Measurements from ENCODE around the gene IGLL5.

- TF ChIP-seq, protein P1, sequence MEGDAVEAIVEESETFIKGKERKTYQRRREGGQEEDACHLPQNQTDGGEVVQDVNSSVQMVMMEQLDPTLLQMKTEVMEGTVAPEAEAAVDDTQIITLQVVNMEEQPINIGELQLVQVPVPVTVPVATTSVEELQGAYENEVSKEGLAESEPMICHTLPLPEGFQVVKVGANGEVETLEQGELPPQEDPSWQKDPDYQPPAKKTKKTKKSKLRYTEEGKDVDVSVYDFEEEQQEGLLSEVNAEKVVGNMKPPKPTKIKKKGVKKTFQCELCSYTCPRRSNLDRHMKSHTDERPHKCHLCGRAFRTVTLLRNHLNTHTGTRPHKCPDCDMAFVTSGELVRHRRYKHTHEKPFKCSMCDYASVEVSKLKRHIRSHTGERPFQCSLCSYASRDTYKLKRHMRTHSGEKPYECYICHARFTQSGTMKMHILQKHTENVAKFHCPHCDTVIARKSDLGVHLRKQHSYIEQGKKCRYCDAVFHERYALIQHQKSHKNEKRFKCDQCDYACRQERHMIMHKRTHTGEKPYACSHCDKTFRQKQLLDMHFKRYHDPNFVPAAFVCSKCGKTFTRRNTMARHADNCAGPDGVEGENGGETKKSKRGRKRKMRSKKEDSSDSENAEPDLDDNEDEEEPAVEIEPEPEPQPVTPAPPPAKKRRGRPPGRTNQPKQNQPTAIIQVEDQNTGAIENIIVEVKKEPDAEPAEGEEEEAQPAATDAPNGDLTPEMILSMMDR (IDR thresholded peaks at IDR 0.05), result no peak
- TF ChIP-seq POLR2AphosphoS5 (IDR thresholded peaks at IDR 0.05) (no peak), POLR2A (IDR thresholded peaks at IDR 0.05) (no peak)
Measured at GRCh38 chr22:22908941-22909604, 21.5 kb downstream of the IGLL5 start.

Measured in stomach (tissue), 4 donors.